Ovary (tissue), 9 donors: ENCODE measurements around the gene STK33. TPM values are rescaled to one million over a fixed set of nuclear protein-coding genes. Genes with fewer than 3 reads are reported as not detected.

Source experiments
- DNase-seq, 5 donors: peaks; one replicate each; pipeline ENCODE4 v3.0.0-alpha.2; 2019 to 2020
- H3K27ac ChIP-seq, 2 donors: fragments of 200-600 bp; one replicate each; pipeline versions ENCODE4 v1.5.1 to v1.8.0; 2019 to 2022
- H3K27me3 ChIP-seq: fragments of 200-600 bp; one replicate; pipeline ENCODE4 v1.8.0; 2022
- H3K36me3 ChIP-seq: fragments of 200-600 bp; sonication (generic); one replicate; pipeline ENCODE4 v1.5.1; 2019
- H3K4me1 ChIP-seq: one replicate; pipeline ENCODE4 v1.8.1; 2013; ENCODE audit warnings: mild to moderate bottlenecking, moderate library complexity; ENCODE audit not compliant: insufficient read depth
- H3K4me3 ChIP-seq: fragments of 200-600 bp; sonication (generic); one replicate; pipeline ENCODE4 v1.5.1; 2017
- H3K9me3 ChIP-seq, 2 donors: fragments of 200-600 bp in 1 of 2; sonication (generic) in 1 of 2; one replicate each; pipeline versions ENCODE4 v1.5.1 to v1.8.1; 2013 to 2019; ENCODE audit warnings: mild to moderate bottlenecking in 1 of 2, moderate library complexity in 1 of 2
- EP300 ChIP-seq: sonication (generic); formaldehyde crosslinking; IDR thresholded peaks from one replicate; pipeline ENCODE4 v1.6.1; 2017; ENCODE audit warnings: antibody characterized with exemption
- POLR2A ChIP-seq: fragments of 450-650 bp; IDR thresholded peaks from one replicate; pipeline ENCODE4 v1.6.1; 2017; ENCODE audit warnings: antibody characterized with exemption, mild to moderate bottlenecking, moderate library complexity
- WGBS, 3 donors: extraction: QIAGEN DNeasy Blood & Tissue Kit in 1 of 3; methylation state at CpG; one replicate each; pipeline versions ENCODE4 v1.1.5 to v1.1.7; 2013 to 2017; 5-methylcytosine and 5-hydroxymethylcytosine counted together
- intact Hi-C, 4 donors: fragments of 100-400 bp; cut with DNase I; formaldehyde crosslinking; loops; one replicate each; pipeline versions ENCODE4 v1.11.0 to v1.15.1; 2022 to 2023
- polyA plus RNA-seq, 2 donors: library from polyadenylated mRNA; stranded (reverse); fragments of 200-250 nt in 1 of 2; fragments of 350-450 nt in 1 of 2; fragmentation: Illumina TruSeq in 1 of 2; extraction: RNeasy Lipid Tissue Mini Kit (QIAGEN cat#74804) in 1 of 2; gene quantifications; one replicate each; pipeline ENCODE4 v1.2.3, GENCODE V29; 2013 to 2014
- total RNA-seq, 7 donors: library from RNA; depleted of rRNA in 2 of 7; stranded (reverse); fragments of >200 nt in 2 of 7; fragmentation: NEBNext Ultra II Directional in 3 of 7; extraction: Animal tissue kit (Norgen Biotek cat#: 25700) in 3 of 7; gene quantifications; one replicate each; pipeline versions ENCODE4 v1.1.0 to v1.2.4, GENCODE V29; 2016 to 2023
- TF ChIP-seq, protein P1 (sequence below), 3 donors: fragments of 450-650 bp in 2 of 3; fragments of 200-600 bp in 1 of 3; IDR thresholded peaks; one replicate each; pipeline versions ENCODE4 v1.5.1 to v1.8.0; 2016 to 2022; ENCODE audit warnings: antibody characterized with exemption in 3 of 3, mild to moderate bottlenecking in 1 of 3
- donor health status: DM: no; HTN: no; CAD: no; lungs with moderate emphysema.
- donor health status: DM: no; HTN: no; CAD: no.
- donor health status: Bipolar disorder and iron deficiency.
- donor health status: DM: yes; HTN: yes; CAD: no.
- donor health status: DM: no; HTN: no; CAD: no.
- donor health status: DM: yes; HTN: yes; CAD: no.

Gene STK33
- total and polyA plus RNA-seq, 9 donors: 11.9 to 50.8 (median 23.5) TPM

DNA sequence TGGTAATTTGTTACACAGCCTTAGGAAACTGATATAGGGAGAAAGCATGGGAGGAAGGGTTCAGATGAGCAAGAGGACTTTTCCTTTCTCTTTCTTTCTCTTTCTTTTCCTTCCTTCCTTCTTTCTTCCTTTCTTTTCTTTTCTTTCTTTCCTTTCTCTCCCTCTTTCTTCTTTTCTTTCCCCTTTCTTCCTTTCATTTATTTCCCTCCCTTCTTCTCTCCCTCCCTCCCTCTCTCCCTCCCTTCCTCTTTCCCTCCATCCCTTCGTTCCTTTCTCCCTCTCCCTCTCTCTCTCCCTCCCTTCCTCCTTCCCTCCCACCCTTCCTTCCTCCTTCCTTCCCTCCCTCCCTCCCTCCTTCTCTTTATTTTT is 222.5 kb downstream of the STK33 start:
- Histone ChIP-seq H3K4me1 (no peaks in the 10 kb centered on the region), H3K27me3 (no peaks in the 10 kb centered on the region), H3K9me3 (no peaks in the 10 kb centered on the region), H3K4me3 (no peak overlapping the region), H3K27ac (no peak overlapping the region), H3K36me3 (no peaks in the 10 kb centered on the region)
- intact Hi-C loops: no loop called here
- no peak for DNase-seq
- WGBS, 3 donors: 59 to 90% (median 65%) methylated on average over 1 of the region's 1 CpG
- TF ChIP-seq POLR2A: no peak

DNA sequence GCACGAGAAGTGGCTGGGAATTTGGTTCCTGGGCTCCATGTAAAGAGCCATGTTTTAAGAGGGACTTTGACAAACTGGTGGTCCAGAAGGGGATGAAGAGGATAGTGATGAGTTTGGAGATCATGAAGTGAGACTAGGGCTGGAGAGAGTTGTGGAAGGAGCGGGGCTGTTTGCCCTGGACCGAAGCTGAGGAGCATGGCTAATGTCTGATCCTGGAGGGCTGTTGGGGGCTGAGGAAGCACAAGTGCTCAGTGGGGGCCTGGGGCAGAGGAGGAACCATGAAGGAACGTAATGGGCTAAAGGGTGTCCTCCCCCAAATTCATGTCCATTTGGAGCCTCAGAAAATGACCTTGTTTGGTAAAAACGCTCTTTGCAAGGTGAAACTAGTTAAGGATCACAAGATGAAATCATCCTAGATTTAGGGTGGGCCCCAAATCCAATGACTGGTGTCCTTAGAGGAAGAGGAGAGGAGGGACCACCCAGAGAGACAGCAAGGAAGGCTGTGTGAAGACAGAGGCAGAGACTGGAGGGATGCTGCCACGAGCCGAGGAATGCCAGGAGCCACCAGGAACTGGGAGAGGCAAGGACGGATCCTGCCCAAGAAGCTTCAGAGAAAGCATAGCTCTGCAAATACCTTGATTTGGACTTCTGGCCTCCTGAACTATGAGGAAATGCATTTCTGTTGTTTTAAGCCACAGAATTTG is 223.1 kb downstream of the STK33 start:
- no peak overlapping the region for H3K4me3 ChIP-seq
- TF ChIP-seq EP300 (no peak), POLR2A (no peak)
- TF ChIP-seq, protein P1, sequence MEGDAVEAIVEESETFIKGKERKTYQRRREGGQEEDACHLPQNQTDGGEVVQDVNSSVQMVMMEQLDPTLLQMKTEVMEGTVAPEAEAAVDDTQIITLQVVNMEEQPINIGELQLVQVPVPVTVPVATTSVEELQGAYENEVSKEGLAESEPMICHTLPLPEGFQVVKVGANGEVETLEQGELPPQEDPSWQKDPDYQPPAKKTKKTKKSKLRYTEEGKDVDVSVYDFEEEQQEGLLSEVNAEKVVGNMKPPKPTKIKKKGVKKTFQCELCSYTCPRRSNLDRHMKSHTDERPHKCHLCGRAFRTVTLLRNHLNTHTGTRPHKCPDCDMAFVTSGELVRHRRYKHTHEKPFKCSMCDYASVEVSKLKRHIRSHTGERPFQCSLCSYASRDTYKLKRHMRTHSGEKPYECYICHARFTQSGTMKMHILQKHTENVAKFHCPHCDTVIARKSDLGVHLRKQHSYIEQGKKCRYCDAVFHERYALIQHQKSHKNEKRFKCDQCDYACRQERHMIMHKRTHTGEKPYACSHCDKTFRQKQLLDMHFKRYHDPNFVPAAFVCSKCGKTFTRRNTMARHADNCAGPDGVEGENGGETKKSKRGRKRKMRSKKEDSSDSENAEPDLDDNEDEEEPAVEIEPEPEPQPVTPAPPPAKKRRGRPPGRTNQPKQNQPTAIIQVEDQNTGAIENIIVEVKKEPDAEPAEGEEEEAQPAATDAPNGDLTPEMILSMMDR (IDR thresholded peaks at IDR 0.05): no peak
- H3K27me3 ChIP-seq: no peaks in the 10 kb centered on the region
- no peak for DNase-seq
- H3K4me1 ChIP-seq: no peaks in the 10 kb centered on the region
- intact Hi-C loops: no loop called here
- 91 to 96% (median 96%) methylated on average over 8 of the region's 8 CpGs for WGBS, 3 donors
- no peaks in the 10 kb centered on the region for H3K36me3 ChIP-seq
- H3K9me3 ChIP-seq: no peaks in the 10 kb centered on the region
- H3K27ac ChIP-seq: no peak overlapping the region

- Histone ChIP-seq H3K27ac (no peak overlapping the region), H3K9me3 (no peaks in the 10 kb centered on the region), H3K27me3 (no peaks in the 10 kb centered on the region), H3K4me1 (no peaks in the 10 kb centered on the region), H3K4me3 (no peak overlapping the region), H3K36me3 (no peaks in the 10 kb centered on the region)
- no peak for DNase-seq
- 80 to 91% (median 83%) methylated on average over 7 of the region's 7 CpGs for WGBS, 3 donors
- intact Hi-C loops: no loop called here
- TF ChIP-seq EP300 (no peak), POLR2A (no peak)
- TF ChIP-seq, protein P1 (IDR thresholded peaks at IDR 0.05): no peak
Observed at GRCh38 chr11:8369592-8370205, 224.3 kb downstream of the STK33 start.

- Histone ChIP-seq H3K4me3 (no peak overlapping the region), H3K9me3 (no peaks in the 10 kb centered on the region), H3K4me1 (no peaks in the 10 kb centered on the region), H3K36me3 (no peaks in the 10 kb centered on the region), H3K27me3 (no peaks in the 10 kb centered on the region), H3K27ac (no peak overlapping the region)
- DNase-seq: no peak
- TF ChIP-seq EP300 (no peak), POLR2A (no peak)
- TF ChIP-seq, protein P1 (IDR thresholded peaks at IDR 0.05): no peak
- 86 to 87% (median 86%) methylated on average over 10 of the region's 10 CpGs for WGBS, 3 donors
- intact Hi-C loops: no loop called here
Observed at GRCh38 chr11:8368772-8369171, 225.3 kb downstream of the STK33 start.

DNA sequence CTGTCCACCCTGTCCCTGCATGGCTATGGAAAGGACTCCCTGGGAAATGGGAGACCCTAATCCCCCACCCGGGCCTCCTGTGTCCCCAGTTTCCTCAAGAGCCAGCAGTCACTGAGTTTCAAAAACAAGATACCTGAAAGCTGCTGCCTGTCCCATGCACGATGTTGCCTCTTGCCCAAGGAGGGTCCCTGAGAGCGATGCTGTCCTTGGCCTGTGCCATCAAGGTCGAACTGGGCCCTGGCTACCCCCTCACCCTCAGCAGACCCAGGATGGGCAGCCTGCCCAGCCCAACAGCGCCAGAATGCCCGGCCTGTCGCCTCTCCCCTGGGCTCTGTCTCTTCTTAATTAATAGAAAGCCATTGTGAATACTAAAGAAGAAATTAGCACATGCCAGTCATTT is 225.8 kb downstream of the STK33 start:
- Histone ChIP-seq H3K4me1 (no peaks in the 10 kb centered on the region), H3K27ac (no peak overlapping the region), H3K36me3 (no peaks in the 10 kb centered on the region), H3K9me3 (no peaks in the 10 kb centered on the region), H3K4me3 (no peak overlapping the region), H3K27me3 (no peaks in the 10 kb centered on the region)
- TF ChIP-seq EP300 (no peak), POLR2A (no peak)
- TF ChIP-seq, protein P1 (IDR thresholded peaks at IDR 0.05): no peak
- 60 to 79% (median 79%) methylated on average over 7 of the region's 7 CpGs for WGBS, 3 donors
- intact Hi-C loops: no loop called here
- no peak for DNase-seq
